Measurements from ENCODE around the gene PMPCA.
A peak's percentile ranks its signal among the peaks of the same experiment; 100 is the strongest.

Gene PMPCA

GRCh38 chr9:136438548-136439480, 28.4 kb downstream of the PMPCA start:
- peak; percentile 53 for DNase-seq

- DNase-seq = peak; percentile 91
Measured at GRCh38 chr9:136439481-136440408, 29.3 kb downstream of the PMPCA start, which contains the start of gene INPP5E. INPP5E (minus strand) TSS chr9:136439845; CDS start chr9:136439419, 426 bp downstream.

GRCh38 chr9:136441191-136441680, 30.8 kb downstream of the PMPCA start:
- no peak for DNase-seq

GRCh38 chr9:136441681-136442245, 31.3 kb downstream of the PMPCA start:
- no peak for DNase-seq

- no peak for DNase-seq
Measured at GRCh38 chr9:136442265-136442664, 31.8 kb downstream of the PMPCA start.

GRCh38 chr9:136443087-136443486, 32.6 kb downstream of the PMPCA start:
- no peak for DNase-seq

GRCh38 chr9:136443687-136444086, 33.2 kb downstream of the PMPCA start:
- no peak for DNase-seq

- no peak for DNase-seq
Measured at GRCh38 chr9:136444102-136444501, 33.6 kb downstream of the PMPCA start.

- DNase-seq = no peak
Measured at GRCh38 chr9:136445799-136446198, 35.3 kb downstream of the PMPCA start.

GRCh38 chr9:136447173-136447778, 36.8 kb downstream of the PMPCA start:
- DNase-seq = no peak

- no peak for DNase-seq
Measured at GRCh38 chr9:136448655-136449054, 38.2 kb downstream of the PMPCA start.

GRCh38 chr9:136451221-136451877, 40.9 kb downstream of the PMPCA start:
- no peak for DNase-seq

- no peak for DNase-seq
Measured at GRCh38 chr9:136453326-136453725, 42.9 kb downstream of the PMPCA start.

GRCh38 chr9:136454026-136454796, 43.8 kb downstream of the PMPCA start:
- DNase-seq = no peak

GRCh38 chr9:136455043-136456002, 44.9 kb downstream of the PMPCA start:
- DNase-seq = no peak

GRCh38 chr9:136456258-136456657, 45.8 kb downstream of the PMPCA start:
- DNase-seq = no peak

- no peak for DNase-seq
Measured at GRCh38 chr9:136457326-136457725, 46.9 kb downstream of the PMPCA start.

GRCh38 chr9:136459425-136459824, 49.0 kb downstream of the PMPCA start:
- no peak for DNase-seq

- no peak for DNase-seq
Measured at GRCh38 chr9:136460772-136461325, 50.4 kb downstream of the PMPCA start.

All from T-helper 9 cell (primary cell).